ENCODE measurements around the gene GPX6.

Gene GPX6

DNA sequence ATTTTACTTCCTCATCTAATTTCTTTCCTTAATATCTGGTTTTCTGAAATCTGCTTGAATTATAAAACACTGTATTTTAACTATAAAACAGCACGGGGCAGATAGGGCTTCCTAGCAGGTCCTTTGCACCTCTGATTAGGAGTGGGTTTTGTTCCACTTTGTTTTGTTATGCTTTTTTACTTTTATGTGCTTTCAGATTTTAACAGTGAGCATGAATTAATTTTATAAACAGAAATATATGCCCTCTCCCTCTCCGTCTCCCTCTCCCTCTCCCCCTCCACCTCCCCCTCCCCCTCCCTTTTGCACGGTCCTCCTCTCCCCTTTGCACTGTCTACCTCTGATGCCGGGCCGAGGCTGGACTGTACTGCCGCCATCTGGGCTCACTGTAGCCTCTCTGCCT, 14.3 kb downstream of the GPX6 start:
- no peak for DNase-seq (ENCODE audit: low read depth in 1 of 2, low spot score in 1 of 2)
- Histone ChIP-seq H3K27me3 (ENCODE audit: insufficient read depth, poor library complexity, severe bottlenecking) (peaks cover 3% of the 10 kb centered on the region), H3K27ac (replicated peaks) (no peak overlapping the region), H3K4me3 (replicated peaks; ENCODE audit: insufficient read depth, low read length) (no peak overlapping the region)
- TF ChIP-seq, protein P1, sequence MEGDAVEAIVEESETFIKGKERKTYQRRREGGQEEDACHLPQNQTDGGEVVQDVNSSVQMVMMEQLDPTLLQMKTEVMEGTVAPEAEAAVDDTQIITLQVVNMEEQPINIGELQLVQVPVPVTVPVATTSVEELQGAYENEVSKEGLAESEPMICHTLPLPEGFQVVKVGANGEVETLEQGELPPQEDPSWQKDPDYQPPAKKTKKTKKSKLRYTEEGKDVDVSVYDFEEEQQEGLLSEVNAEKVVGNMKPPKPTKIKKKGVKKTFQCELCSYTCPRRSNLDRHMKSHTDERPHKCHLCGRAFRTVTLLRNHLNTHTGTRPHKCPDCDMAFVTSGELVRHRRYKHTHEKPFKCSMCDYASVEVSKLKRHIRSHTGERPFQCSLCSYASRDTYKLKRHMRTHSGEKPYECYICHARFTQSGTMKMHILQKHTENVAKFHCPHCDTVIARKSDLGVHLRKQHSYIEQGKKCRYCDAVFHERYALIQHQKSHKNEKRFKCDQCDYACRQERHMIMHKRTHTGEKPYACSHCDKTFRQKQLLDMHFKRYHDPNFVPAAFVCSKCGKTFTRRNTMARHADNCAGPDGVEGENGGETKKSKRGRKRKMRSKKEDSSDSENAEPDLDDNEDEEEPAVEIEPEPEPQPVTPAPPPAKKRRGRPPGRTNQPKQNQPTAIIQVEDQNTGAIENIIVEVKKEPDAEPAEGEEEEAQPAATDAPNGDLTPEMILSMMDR (IDR thresholded peaks at IDR 0.05; ENCODE audit: insufficient read depth, low read length) = no peak
- TF ChIP-seq POLR2AphosphoS5 (IDR thresholded peaks at IDR 0.05; ENCODE audit: low read depth) (no peak), GABPA (IDR thresholded peaks at IDR 0.05; ENCODE audit: low read depth) (no peak), SPI1 (IDR thresholded peaks at IDR 0.05; ENCODE audit: borderline replicate concordance, low read depth) (no peak)
- TF ChIP-seq, protein P2, sequence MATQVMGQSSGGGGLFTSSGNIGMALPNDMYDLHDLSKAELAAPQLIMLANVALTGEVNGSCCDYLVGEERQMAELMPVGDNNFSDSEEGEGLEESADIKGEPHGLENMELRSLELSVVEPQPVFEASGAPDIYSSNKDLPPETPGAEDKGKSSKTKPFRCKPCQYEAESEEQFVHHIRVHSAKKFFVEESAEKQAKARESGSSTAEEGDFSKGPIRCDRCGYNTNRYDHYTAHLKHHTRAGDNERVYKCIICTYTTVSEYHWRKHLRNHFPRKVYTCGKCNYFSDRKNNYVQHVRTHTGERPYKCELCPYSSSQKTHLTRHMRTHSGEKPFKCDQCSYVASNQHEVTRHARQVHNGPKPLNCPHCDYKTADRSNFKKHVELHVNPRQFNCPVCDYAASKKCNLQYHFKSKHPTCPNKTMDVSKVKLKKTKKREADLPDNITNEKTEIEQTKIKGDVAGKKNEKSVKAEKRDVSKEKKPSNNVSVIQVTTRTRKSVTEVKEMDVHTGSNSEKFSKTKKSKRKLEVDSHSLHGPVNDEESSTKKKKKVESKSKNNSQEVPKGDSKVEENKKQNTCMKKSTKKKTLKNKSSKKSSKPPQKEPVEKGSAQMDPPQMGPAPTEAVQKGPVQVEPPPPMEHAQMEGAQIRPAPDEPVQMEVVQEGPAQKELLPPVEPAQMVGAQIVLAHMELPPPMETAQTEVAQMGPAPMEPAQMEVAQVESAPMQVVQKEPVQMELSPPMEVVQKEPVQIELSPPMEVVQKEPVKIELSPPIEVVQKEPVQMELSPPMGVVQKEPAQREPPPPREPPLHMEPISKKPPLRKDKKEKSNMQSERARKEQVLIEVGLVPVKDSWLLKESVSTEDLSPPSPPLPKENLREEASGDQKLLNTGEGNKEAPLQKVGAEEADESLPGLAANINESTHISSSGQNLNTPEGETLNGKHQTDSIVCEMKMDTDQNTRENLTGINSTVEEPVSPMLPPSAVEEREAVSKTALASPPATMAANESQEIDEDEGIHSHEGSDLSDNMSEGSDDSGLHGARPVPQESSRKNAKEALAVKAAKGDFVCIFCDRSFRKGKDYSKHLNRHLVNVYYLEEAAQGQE (IDR thresholded peaks at IDR 0.05; ENCODE audit: insufficient replicate concordance, low read depth) = no peak

DNA sequence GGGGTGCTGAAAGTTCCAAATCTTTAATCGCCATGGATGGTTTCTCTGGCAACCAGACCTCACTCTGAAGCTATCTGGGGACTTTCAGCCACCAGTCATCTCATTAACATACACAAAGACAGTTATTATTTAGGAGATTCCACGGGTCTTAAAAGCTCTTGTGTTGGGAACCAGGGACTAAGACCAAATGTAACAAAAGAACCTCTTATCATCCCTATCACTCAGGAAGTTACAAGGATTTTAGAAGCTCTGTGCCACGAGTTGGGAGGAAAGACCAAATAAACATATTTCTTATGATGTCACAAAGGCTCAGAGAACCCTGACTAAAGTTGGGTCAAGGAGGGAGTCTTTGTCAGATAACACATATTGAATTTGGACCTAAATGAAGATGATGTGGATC, 17.7 kb downstream of the GPX6 start:
- Histone ChIP-seq H3K27ac (replicated peaks) (no peak overlapping the region), H3K4me3 (replicated peaks; ENCODE audit: insufficient read depth, low read length) (no peak overlapping the region), H3K27me3 (ENCODE audit: insufficient read depth, poor library complexity, severe bottlenecking) (no peaks in the 10 kb centered on the region)
- DNase-seq (ENCODE audit: low read depth in 1 of 2, low spot score in 1 of 2) = no peak
- no peak for TF ChIP-seq SPI1 (IDR thresholded peaks at IDR 0.05; ENCODE audit: borderline replicate concordance, low read depth)

DNA sequence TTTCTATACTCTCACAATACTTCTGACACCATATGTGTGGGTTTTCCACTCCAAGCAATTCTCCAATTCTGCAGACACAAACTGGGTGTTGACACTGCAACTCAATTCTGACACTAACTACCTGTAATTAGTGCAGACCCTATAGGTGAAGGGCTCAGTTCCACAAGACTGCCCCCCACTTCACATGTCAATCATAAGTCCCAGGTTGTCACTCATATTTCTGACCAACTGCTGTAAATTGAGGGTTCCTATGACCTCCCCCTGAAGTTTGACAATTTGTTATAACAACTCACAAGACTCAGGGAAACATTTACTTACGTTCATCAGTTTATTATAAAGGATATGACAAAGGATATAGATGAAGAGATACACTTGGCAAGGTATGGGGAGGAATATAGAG, 18.3 kb downstream of the GPX6 start:
- DNase-seq (ENCODE audit: low read depth in 1 of 2, low spot score in 1 of 2) = no peak
- no peak overlapping the region for H3K4me3 ChIP-seq (replicated peaks; ENCODE audit: insufficient read depth, low read length)
- H3K27me3 ChIP-seq (ENCODE audit: insufficient read depth, poor library complexity, severe bottlenecking) = no peaks in the 10 kb centered on the region
- no peak overlapping the region for H3K27ac ChIP-seq (replicated peaks)
- no peak for TF ChIP-seq POLR2AphosphoS5 (IDR thresholded peaks at IDR 0.05; ENCODE audit: low read depth)
- TF ChIP-seq, protein P2 (IDR thresholded peaks at IDR 0.05; ENCODE audit: insufficient replicate concordance, low read depth) = no peak
- no peak for TF ChIP-seq GABPA (IDR thresholded peaks at IDR 0.05; ENCODE audit: low read depth)
- TF ChIP-seq, protein P1 (IDR thresholded peaks at IDR 0.05; ENCODE audit: insufficient read depth, low read length) = no peak

DNA sequence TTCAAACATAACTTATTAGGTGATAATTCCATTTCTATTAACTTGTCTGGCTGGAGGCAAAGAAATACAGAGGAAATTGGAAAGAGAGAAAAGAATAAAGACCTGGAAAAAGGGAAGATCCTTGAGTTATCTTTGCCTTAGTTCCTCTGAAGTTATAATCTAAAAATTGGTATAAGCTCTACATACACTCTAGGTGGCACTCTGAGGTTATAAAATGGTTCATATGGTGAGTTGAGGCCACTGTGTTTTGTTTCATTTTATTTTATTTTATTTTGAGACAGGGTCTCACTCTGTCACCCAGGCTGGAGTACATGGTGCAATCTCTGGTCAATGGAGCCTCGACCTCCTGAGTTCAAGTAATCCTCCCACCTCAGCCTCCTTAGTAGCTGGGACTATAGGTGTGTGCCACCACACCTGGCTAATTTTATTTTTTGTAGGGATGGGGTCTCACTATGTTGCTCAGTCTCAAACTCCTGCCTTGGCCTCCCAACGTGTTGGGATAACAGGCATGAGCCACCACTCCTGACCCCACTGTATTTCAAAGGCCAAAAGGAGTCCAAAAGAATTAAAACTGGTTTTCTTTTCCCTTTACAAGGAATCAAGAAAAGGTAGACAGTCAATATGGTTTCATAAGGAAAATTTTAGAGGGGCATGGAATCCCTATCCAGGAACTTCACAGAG, 19.4 kb downstream of the GPX6 start:
- no peak for DNase-seq (ENCODE audit: low read depth in 1 of 2, low spot score in 1 of 2)
- Histone ChIP-seq H3K27me3 (ENCODE audit: insufficient read depth, poor library complexity, severe bottlenecking) (peaks cover under 1% of the 10 kb centered on the region), H3K27ac (replicated peaks) (no peak overlapping the region), H3K4me3 (replicated peaks; ENCODE audit: insufficient read depth, low read length) (no peak overlapping the region)
- no peak for TF ChIP-seq POLR2AphosphoS5 (IDR thresholded peaks at IDR 0.05; ENCODE audit: low read depth)
- TF ChIP-seq, protein P2 (IDR thresholded peaks at IDR 0.05; ENCODE audit: insufficient replicate concordance, low read depth) = no peak
- TF ChIP-seq SPI1 (IDR thresholded peaks at IDR 0.05; ENCODE audit: borderline replicate concordance, low read depth) = no peak
- no peak for TF ChIP-seq GABPA (IDR thresholded peaks at IDR 0.05; ENCODE audit: low read depth)

All from HL-60 (cell line).